HFF-Myc (cell line): ENCODE measurements around the gene KLF13.

ENCODE experiments used
- DNase-seq: peaks from one replicate; pipeline ENCODE4 v3.0.0-alpha.2; 2011; ENCODE audit warnings: low read depth; ENCODE audit errors: extremely low read depth
- H3K4me3 ChIP-seq: replicated peaks from 2 replicates; pipeline ENCODE4 v1.5.1; 2011; ENCODE audit warnings: low read depth, mild to moderate bottlenecking, control low read depth, low read length
- CTCF ChIP-seq: IDR thresholded peaks from 2 replicates; pipeline ENCODE4 v1.5.1; 2012; ENCODE audit warnings: mild to moderate bottlenecking, low read depth, low read length, control low read depth; ENCODE audit errors: missing control alignments

The KLF13 gene

GRCh38 chr15:31303726-31304648, 22.6 kb upstream of the KLF13 start:
- DNase-seq: no peak
- TF ChIP-seq CTCF: no peak
- H3K4me3 ChIP-seq: no peak overlapping the region

GRCh38 chr15:31304751-31305365, 21.8 kb upstream of the KLF13 start:
- H3K4me3 ChIP-seq: no peak overlapping the region
- TF ChIP-seq CTCF: no peak
- no peak for DNase-seq

- no peak for DNase-seq
- no peak for TF ChIP-seq CTCF
- H3K4me3 ChIP-seq: no peak overlapping the region
Measured at GRCh38 chr15:31305375-31305774, 21.3 kb upstream of the KLF13 start.

- no peak overlapping the region for H3K4me3 ChIP-seq
- TF ChIP-seq CTCF: no peak
- no peak for DNase-seq
Measured at GRCh38 chr15:31305796-31306425, 20.7 kb upstream of the KLF13 start.

- H3K4me3 ChIP-seq: no peak overlapping the region
- DNase-seq: no peak
- TF ChIP-seq CTCF: no peak
Measured at GRCh38 chr15:31306426-31307269, 20.0 kb upstream of the KLF13 start.
